Mucosa of descending colon (tissue), 3 donors: ENCODE measurements around the gene LAMTOR5. TPM values are rescaled to one million over a fixed set of nuclear protein-coding genes. Genes with fewer than 3 reads are reported as not detected.

Source experiments
- ATAC-seq: fragments of 200-7000 bp; cut with Tn5 transposase; one replicate; pipeline ENCODE4 v1.9.1; 2020; ENCODE audit warnings: mild to moderate bottlenecking, moderate library complexity
- DNase-seq, 3 donors: peaks; one replicate each; pipeline ENCODE4 v3.0.0-alpha.2; 2020
- H3K36me3 ChIP-seq: fragments of 200-600 bp; one replicate; pipeline ENCODE4 v1.8.0; 2021; ENCODE audit warnings: low read depth, mild to moderate bottlenecking
- H3K4me1 ChIP-seq: fragments of 200-600 bp; one replicate; pipeline ENCODE4 v1.8.0; 2021; ENCODE audit warnings: low read depth, mild to moderate bottlenecking
- H3K4me3 ChIP-seq: fragments of 200-600 bp; one replicate; pipeline ENCODE4 v1.8.0; 2021; ENCODE audit warnings: mild to moderate bottlenecking
- H3K9me3 ChIP-seq: fragments of 200-600 bp; one replicate; pipeline ENCODE4 v1.8.0; 2021; ENCODE audit warnings: mild to moderate bottlenecking
- intact Hi-C, 2 donors: fragments of 100-400 bp; cut with DNase I in 1 of 2; cut with micrococcal nuclease in 1 of 2; formaldehyde crosslinking; loops; one replicate each; pipeline versions ENCODE4 v1.11.0 to v1.11.1; 2022; cut with DNase I, micrococcal nuclease
- total RNA-seq, 3 donors: library from RNA; stranded (reverse); fragmentation: NEBNext Ultra II Directional in 2 of 3; extraction: Animal tissue kit (Norgen Biotek cat#: 25700) in 2 of 3; gene quantifications; one replicate each; pipeline versions ENCODE4 v1.2.1 to v1.2.4, GENCODE V29; 2021 to 2023
- TF ChIP-seq, protein P1 (sequence below): fragments of 200-600 bp; IDR thresholded peaks from one replicate; pipeline ENCODE4 v1.8.0; 2022; ENCODE audit warnings: antibody characterized with exemption, mild to moderate bottlenecking
- donor health status: DM: no; HTN: no; CAD: no; lungs with moderate emphysema.
- donor health status: DM: no; HTN: no; CAD: no.
- donor health status: DM: no; HTN: yes; CAD: no.

The LAMTOR5 gene
- total RNA-seq, 3 donors from 2014 or later, result 95.3 to 114 (median 108) TPM

DNA sequence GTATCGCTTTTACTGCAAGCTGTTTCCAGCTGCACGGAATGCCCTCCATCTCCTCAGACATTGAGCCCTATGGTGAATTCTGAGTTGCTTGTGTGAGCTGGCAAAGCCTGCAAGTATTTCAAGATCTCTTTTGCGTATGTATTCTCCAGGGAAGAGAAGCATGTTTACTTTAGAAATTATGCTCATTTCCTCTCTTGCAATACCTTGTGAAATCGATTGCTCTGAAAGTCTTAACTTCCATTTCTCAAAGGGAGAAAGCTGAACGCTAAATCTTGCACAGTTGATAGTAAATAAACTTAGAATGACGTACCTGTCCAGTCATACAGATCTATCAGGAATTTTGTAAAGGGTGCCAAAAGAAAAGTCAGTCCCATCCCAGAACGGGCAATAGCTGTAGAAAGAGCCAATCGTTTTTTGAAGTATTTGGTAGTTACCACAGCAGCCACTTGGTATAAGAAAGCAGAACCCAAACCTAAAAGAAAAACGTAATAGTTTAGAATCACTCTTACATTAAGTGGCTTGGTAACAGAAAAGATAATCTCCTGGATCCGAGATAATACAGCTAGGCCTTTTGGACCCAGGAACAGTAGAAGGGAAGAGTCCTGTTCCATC is 26.7 kb downstream of the LAMTOR5 start:
- ATAC-seq (no peak), DNase-seq (no peak)
- Histone ChIP-seq H3K4me1 (no peaks in the 10 kb centered on the region), H3K36me3 (no peaks in the 10 kb centered on the region), H3K4me3 (no peak overlapping the region), H3K9me3 (no peaks in the 10 kb centered on the region)
- TF ChIP-seq, protein P1, sequence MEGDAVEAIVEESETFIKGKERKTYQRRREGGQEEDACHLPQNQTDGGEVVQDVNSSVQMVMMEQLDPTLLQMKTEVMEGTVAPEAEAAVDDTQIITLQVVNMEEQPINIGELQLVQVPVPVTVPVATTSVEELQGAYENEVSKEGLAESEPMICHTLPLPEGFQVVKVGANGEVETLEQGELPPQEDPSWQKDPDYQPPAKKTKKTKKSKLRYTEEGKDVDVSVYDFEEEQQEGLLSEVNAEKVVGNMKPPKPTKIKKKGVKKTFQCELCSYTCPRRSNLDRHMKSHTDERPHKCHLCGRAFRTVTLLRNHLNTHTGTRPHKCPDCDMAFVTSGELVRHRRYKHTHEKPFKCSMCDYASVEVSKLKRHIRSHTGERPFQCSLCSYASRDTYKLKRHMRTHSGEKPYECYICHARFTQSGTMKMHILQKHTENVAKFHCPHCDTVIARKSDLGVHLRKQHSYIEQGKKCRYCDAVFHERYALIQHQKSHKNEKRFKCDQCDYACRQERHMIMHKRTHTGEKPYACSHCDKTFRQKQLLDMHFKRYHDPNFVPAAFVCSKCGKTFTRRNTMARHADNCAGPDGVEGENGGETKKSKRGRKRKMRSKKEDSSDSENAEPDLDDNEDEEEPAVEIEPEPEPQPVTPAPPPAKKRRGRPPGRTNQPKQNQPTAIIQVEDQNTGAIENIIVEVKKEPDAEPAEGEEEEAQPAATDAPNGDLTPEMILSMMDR, result no peak
- intact Hi-C loops, result no loop called here

- ATAC-seq, result no peak
- TF ChIP-seq, protein P1, result no peak
Observed at GRCh38 chr1:110375490-110375889, 32.0 kb downstream of the LAMTOR5 start.

GRCh38 chr1:110370827-110371226 is 36.7 kb downstream of the LAMTOR5 start:
- H3K36me3 ChIP-seq, result no peaks in the 10 kb centered on the region
- intact Hi-C loops, result no loop called here
- H3K4me3 ChIP-seq, result no peak overlapping the region
- H3K4me1 ChIP-seq, result no peaks in the 10 kb centered on the region
- ATAC-seq (peak; percentile 55), DNase-seq (no peak)
- H3K9me3 ChIP-seq, result no peaks in the 10 kb centered on the region
- TF ChIP-seq, protein P1, result no peak

More at GRCh38 chr1:110375490-110375889, 32.0 kb downstream of the LAMTOR5 start:
- no peaks in the 10 kb centered on the region for H3K9me3 ChIP-seq
- H3K4me3 ChIP-seq, result no peak overlapping the region
- H3K36me3 ChIP-seq, result no peaks in the 10 kb centered on the region
- DNase-seq, result no peak
- intact Hi-C loops, result no loop called here
- no peaks in the 10 kb centered on the region for H3K4me1 ChIP-seq

GRCh38 chr1:110364221-110364620 is 43.3 kb downstream of the LAMTOR5 start:
- Histone ChIP-seq H3K9me3 (no peaks in the 10 kb centered on the region), H3K36me3 (no peaks in the 10 kb centered on the region), H3K4me3 (no peak overlapping the region), H3K4me1 (no peaks in the 10 kb centered on the region)
- TF ChIP-seq, protein P1, result no peak
- intact Hi-C loops, result no loop called here
- DNase-seq, result no peak
- ATAC-seq, result no peak

DNA sequence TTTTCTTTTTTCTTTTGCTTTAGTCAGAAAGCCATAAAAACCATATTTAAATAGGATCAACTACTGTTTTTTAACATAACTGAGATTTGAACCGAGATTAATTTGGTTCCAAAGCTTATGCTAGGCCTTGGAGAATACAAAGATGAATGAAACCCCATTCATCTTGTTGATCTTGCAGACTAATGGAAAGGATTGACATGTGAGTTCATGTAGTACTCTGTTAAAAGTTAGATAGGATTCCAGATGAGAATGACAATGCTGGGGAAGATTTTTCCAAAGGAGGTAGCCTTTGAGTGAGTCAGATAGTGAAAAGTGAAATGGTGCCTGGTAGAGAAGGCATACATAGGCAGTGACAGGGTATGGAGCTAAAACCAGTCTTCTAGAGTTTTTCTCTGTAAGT is 45.6 kb downstream of the LAMTOR5 start:
- H3K4me3 ChIP-seq, result no peak overlapping the region
- intact Hi-C loops, result no loop called here
- peaks cover under 1% of the 10 kb centered on the region for H3K4me1 ChIP-seq
- ATAC-seq, result no peak
- DNase-seq, result no peak
- no peaks in the 10 kb centered on the region for H3K36me3 ChIP-seq
- TF ChIP-seq, protein P1, result no peak
- H3K9me3 ChIP-seq, result no peaks in the 10 kb centered on the region

- ATAC-seq (no peak), DNase-seq (no peak)
- Histone ChIP-seq H3K9me3 (no peaks in the 10 kb centered on the region), H3K36me3 (no peaks in the 10 kb centered on the region), H3K4me3 (no peak overlapping the region), H3K4me1 (peaks cover 8% of the 10 kb centered on the region)
- intact Hi-C loops, result no loop called here
- TF ChIP-seq, protein P1, result no peak
Observed at GRCh38 chr1:110360431-110360830, 47.1 kb downstream of the LAMTOR5 start.
